B cell (primary cell): ENCODE data around the gene RDH13. TPM values are rescaled to one million over a fixed set of nuclear protein-coding genes. Genes with fewer than 3 reads are reported as not detected.

ENCODE experiments used
- ATAC-seq: fragments of 200-7000 bp; cut with Tn5 transposase; one replicate; pipeline ENCODE4 v1.10.0; 2021; ENCODE audit warnings: low read depth, mild to moderate bottlenecking, moderate number of reproducible peaks, moderate library complexity
- CTCF ChIA-PET: fragments of 350-600 bp; sonication (Branson Sonifier 250); formaldehyde crosslinking; loops from one replicate; lab custom pipeline; 2021; ENCODE audit warnings: antibody characterized with exemption, inconsistent platforms; lab: Charles Lee
- POLR2A ChIA-PET: fragments of 350-600 bp; sonication (Branson Sonifier 250); formaldehyde crosslinking; loops from one replicate; lab custom pipeline; 2021; ENCODE audit warnings: antibody characterized with exemption; lab: Charles Lee
- DNase-seq: peaks from one replicate; pipeline ENCODE4 v3.0.0; 2013
- H2AFZ ChIP-seq: 2 replicates; pipeline ENCODE4 v1.6.1; 2012; ENCODE audit warnings: mild to moderate bottlenecking, low read depth, low read length; ENCODE audit not compliant: insufficient read depth, poor library complexity, severe bottlenecking
- H3K27ac ChIP-seq, 2 donors: 1 replicate in 1 of 2; 2 replicates in 1 of 2; pipeline ENCODE4 v1.5.1; 2012 to 2013; ENCODE audit warnings: low read length in 2 of 2, mild to moderate bottlenecking in 2 of 2, moderate library complexity in 1 of 2
- H3K27me3 ChIP-seq, 4 experiments: fragments of 200-600 bp in 1 of 4; sonication (generic) in 1 of 4; replicated peaks in 1 of 4; 1 replicate in 2 of 4; 2 replicates in 2 of 4; pipeline versions ENCODE4 v1.6.1 to v1.7.0; 2013 to 2016; ENCODE audit warnings: low read length in 3 of 4, mild to moderate bottlenecking in 2 of 4, mixed read lengths in 1 of 4, moderate library complexity in 1 of 4; ENCODE audit not compliant: insufficient read depth in 4 of 4, control insufficient read depth in 3 of 4; ENCODE audit errors: control extremely low read depth in 1 of 4
- H3K36me3 ChIP-seq, 2 experiments: replicated peaks in 1 of 2; 1 replicate in 1 of 2; 2 replicates in 1 of 2; pipeline versions ENCODE4 v1.6.1 to v1.7.1; 2013; ENCODE audit warnings: low read length in 1 of 2; ENCODE audit not compliant: insufficient read depth in 2 of 2, control insufficient read depth in 1 of 2; ENCODE audit errors: control extremely low read depth in 1 of 2, extremely low read depth in 1 of 2
- H3K4me1 ChIP-seq, 2 donors: fragments of 200-600 bp in 1 of 2; sonication (generic) in 1 of 2; 1 replicate in 1 of 2; 2 replicates in 1 of 2; pipeline versions ENCODE4 v1.5.1 to v1.6.1; 2013 to 2017; ENCODE audit warnings: low read length in 2 of 2; ENCODE audit not compliant: control insufficient read depth in 2 of 2, insufficient read depth in 2 of 2
- H3K4me2 ChIP-seq: replicated peaks from 2 replicates; pipeline ENCODE3; 2012; ENCODE audit warnings: mild to moderate bottlenecking, low read depth, low read length; ENCODE audit not compliant: poor library complexity, severe bottlenecking
- H3K4me3 ChIP-seq, 5 experiments: fragments of 200-600 bp in 1 of 5; sonication (generic) in 1 of 5; 1 replicate in 3 of 5; 2 replicates in 2 of 5; pipeline versions ENCODE4 v1.5.1 to v1.7.0; 2011 to 2016; ENCODE audit warnings: low read length in 4 of 5, mild to moderate bottlenecking in 4 of 5, low read depth in 2 of 5, control low read depth in 1 of 5, moderate library complexity in 1 of 5; ENCODE audit not compliant: insufficient read depth in 1 of 5; ENCODE audit errors: control extremely low read depth in 1 of 5, extremely low read depth in 1 of 5
- H3K79me2 ChIP-seq: fragments of 200-600 bp; sonication (generic); one replicate; pipeline ENCODE4 v1.6.0; 2016; ENCODE audit warnings: low read length; ENCODE audit not compliant: control insufficient read depth, insufficient read depth
- H3K9ac ChIP-seq: fragments of 200-600 bp; sonication (generic); 2 replicates; pipeline ENCODE4 v1.6.1; 2017; ENCODE audit warnings: mild to moderate bottlenecking, low read length, moderate library complexity
- H3K9me3 ChIP-seq, 3 donors: one replicate each; pipeline versions ENCODE4 v1.6.1 to v1.7.1; 2013; ENCODE audit warnings: low read length in 2 of 3; ENCODE audit not compliant: control insufficient read depth in 2 of 3, insufficient read depth in 1 of 3; ENCODE audit errors: control extremely low read depth in 1 of 3
- H4K20me1 ChIP-seq: 2 replicates; pipeline ENCODE4 v1.6.0; 2012; ENCODE audit warnings: mild to moderate bottlenecking, low read length; ENCODE audit not compliant: insufficient read depth, control insufficient read depth, poor library complexity, severe bottlenecking
- H3K27ac Mint-ChIP-seq: one replicate; pipeline ENCODE4 v1.8.0; 2021; ENCODE audit warnings: mixed read lengths
- H3K27me3 Mint-ChIP-seq: one replicate; pipeline ENCODE4 v1.8.0; 2021; ENCODE audit warnings: mixed read lengths
- H3K4me1 Mint-ChIP-seq: one replicate; pipeline ENCODE4 v1.8.0; 2021; ENCODE audit warnings: mixed read lengths
- H3K4me3 Mint-ChIP-seq: one replicate; pipeline ENCODE4 v1.8.0; 2021; ENCODE audit warnings: mixed read lengths
- H3K9me3 Mint-ChIP-seq: one replicate; pipeline ENCODE4 v1.8.0; 2022; ENCODE audit warnings: mixed read lengths; ENCODE audit not compliant: insufficient read depth
- EZH2 ChIP-seq: IDR thresholded peaks from 2 replicates; pipeline ENCODE4 v1.6.1; 2012; ENCODE audit warnings: borderline replicate concordance, low read depth, mild to moderate bottlenecking, moderate library complexity, low read length; ENCODE audit not compliant: insufficient read depth, poor library complexity, severe bottlenecking
- WGBS: methylation state at CpG from one replicate; pipeline ENCODE4 v1.1.5; 2013; ENCODE audit warnings: missing lambda C conversion rate; ENCODE audit not compliant: insufficient coverage; 5-methylcytosine and 5-hydroxymethylcytosine counted together
- intact Hi-C: fragments of 100-400 bp; cut with micrococcal nuclease; formaldehyde crosslinking; loops from one replicate; pipeline ENCODE4 v1.10.0; 2022
- polyA plus RNA-seq: library from polyadenylated mRNA; depleted of rRNA; stranded (reverse); fragments of >200 nt; gene quantifications from 2 replicates; pipeline ENCODE4 v1.2.3, GENCODE V29; 2012
- total RNA-seq, 2 donors: library from RNA; stranded (reverse); fragments of 120-200 nt in 1 of 2; gene quantifications; 1 replicate in 1 of 2; 2 replicates in 1 of 2; pipeline versions ENCODE4 v1.2.3 to v1.2.4, GENCODE V29; 2013 to 2022
- TF ChIP-seq, protein P1 (sequence below): fragments of 200-600 bp; IDR thresholded peaks from one replicate; pipeline ENCODE4 v1.8.0; 2022; ENCODE audit warnings: antibody characterized with exemption, mild to moderate bottlenecking

RDH13 gene
- total and polyA plus RNA-seq, 2 donors (not counting 1 experiment from before 2014, with no cell fraction given): 17.5 to 20.4 TPM

DNA sequence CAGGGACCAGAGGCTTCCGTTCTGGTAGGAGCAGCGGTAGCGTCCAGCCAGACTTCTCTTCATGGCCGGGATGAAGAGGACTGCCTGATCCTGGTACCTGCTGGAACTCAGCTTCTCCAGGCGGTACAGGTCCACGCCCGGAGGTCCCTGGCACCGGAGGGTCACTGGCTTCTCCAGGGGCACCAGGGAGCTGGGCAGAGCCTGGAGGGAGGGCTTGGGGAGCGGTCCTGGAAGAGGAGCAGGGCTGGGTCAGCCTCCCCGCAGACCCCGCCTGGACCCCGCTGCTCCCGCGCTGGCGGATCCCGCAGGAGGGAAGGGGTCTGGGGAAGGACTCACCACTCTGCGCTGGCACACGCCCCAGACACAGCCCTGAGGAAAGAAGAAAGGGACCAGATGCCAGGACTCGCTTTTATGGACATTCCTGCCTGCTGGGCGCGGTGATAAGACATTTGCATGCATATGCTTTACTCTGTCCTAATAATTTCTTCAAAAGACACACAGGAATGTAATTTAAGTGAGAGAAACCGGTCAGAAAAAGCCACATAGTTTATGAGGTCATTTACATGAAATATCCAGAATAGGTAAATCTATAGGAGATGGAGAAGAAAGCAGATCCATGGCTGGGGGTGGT, 30.7 kb downstream of the RDH13 start:
- H3K9ac ChIP-seq: no peak overlapping the region
- no peak overlapping the region for H3K4me2 ChIP-seq
- Mint-ChIP-seq H3K27ac (no peak overlapping the region), H3K9me3 (no peaks in the 10 kb centered on the region), H3K4me1 (peaks cover 6% of the 10 kb centered on the region), H3K27me3 (no peaks in the 10 kb centered on the region), H3K4me3 (no peak overlapping the region)
- DNase-seq (no peak), ATAC-seq (no peak)
- POLR2A ChIA-PET: no interaction called here
- no peak overlapping the region for H3K4me3 ChIP-seq
- H3K36me3 ChIP-seq: no peaks in the 10 kb centered on the region
- TF ChIP-seq, protein P1, sequence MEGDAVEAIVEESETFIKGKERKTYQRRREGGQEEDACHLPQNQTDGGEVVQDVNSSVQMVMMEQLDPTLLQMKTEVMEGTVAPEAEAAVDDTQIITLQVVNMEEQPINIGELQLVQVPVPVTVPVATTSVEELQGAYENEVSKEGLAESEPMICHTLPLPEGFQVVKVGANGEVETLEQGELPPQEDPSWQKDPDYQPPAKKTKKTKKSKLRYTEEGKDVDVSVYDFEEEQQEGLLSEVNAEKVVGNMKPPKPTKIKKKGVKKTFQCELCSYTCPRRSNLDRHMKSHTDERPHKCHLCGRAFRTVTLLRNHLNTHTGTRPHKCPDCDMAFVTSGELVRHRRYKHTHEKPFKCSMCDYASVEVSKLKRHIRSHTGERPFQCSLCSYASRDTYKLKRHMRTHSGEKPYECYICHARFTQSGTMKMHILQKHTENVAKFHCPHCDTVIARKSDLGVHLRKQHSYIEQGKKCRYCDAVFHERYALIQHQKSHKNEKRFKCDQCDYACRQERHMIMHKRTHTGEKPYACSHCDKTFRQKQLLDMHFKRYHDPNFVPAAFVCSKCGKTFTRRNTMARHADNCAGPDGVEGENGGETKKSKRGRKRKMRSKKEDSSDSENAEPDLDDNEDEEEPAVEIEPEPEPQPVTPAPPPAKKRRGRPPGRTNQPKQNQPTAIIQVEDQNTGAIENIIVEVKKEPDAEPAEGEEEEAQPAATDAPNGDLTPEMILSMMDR: no peak
- no peak for TF ChIP-seq EZH2
- H3K4me1 ChIP-seq: no peaks in the 10 kb centered on the region
- intact Hi-C loops: no loop called here
- H4K20me1 ChIP-seq: no peaks in the 10 kb centered on the region
- no peak overlapping the region for H2AFZ ChIP-seq
- 98% methylated on average over 19 of the region's 22 CpGs for WGBS
- peaks cover 0 to 3% (median 0%) of the 10 kb centered on the region in 4 experiments for H3K27me3 ChIP-seq
- H3K9me3 ChIP-seq: peaks cover 0 to 24% (median 4%) of the 10 kb centered on the region in 3 donors
- peaks cover 4% of the 10 kb centered on the region for H3K79me2 ChIP-seq
- CTCF ChIA-PET: no interaction called here
- no peak overlapping the region for H3K27ac ChIP-seq

DNA sequence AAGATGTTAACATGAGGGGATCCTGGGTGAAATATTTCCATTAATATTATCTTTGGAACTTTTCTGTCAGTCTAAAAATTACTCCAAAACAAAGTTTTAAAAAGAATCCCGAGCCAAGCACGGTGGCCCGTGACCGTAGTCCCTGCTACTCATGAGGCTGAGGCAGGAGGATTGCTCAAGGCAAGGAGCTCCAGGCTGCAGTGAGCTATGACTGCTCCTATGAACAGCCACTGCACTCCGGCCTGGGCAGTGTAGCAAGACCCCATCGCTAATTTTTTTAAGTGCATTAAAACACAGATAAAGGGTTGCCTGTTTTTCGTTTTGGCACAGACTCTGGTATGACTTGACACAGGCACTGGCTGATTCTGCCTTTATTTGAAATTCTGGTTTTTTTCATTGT, 31.8 kb downstream of the RDH13 start:
- TF ChIP-seq, protein P1: no peak
- no peak for TF ChIP-seq EZH2
- peaks cover 6% of the 10 kb centered on the region for H3K4me1 Mint-ChIP-seq
- CTCF ChIA-PET: no interaction called here
- no peaks in the 10 kb centered on the region for H3K36me3 ChIP-seq
- H3K27ac ChIP-seq: no peak overlapping the region
- peaks cover 0 to 3% (median 0%) of the 10 kb centered on the region in 4 experiments for H3K27me3 ChIP-seq
- H3K4me2 ChIP-seq: no peak overlapping the region
- DNase-seq (no peak), ATAC-seq (no peak)
- H3K4me3 Mint-ChIP-seq: no peak overlapping the region
- no peaks in the 10 kb centered on the region for H3K27me3 Mint-ChIP-seq
- peaks cover 4% of the 10 kb centered on the region for H3K79me2 ChIP-seq
- POLR2A ChIA-PET: no interaction called here
- no peak overlapping the region for H3K9ac ChIP-seq
- H3K27ac Mint-ChIP-seq: no peak overlapping the region
- 93% methylated on average over 7 of the region's 7 CpGs for WGBS
- H3K9me3 Mint-ChIP-seq: peaks cover 2% of the 10 kb centered on the region
- H3K4me3 ChIP-seq: no peak overlapping the region
- H3K4me1 ChIP-seq: no peaks in the 10 kb centered on the region
- intact Hi-C loops: no loop called here
- H3K9me3 ChIP-seq: peaks cover 0 to 32% (median 5%) of the 10 kb centered on the region in 3 donors
- H2AFZ ChIP-seq: no peak overlapping the region
- H4K20me1 ChIP-seq: no peaks in the 10 kb centered on the region
